NCI-H2196 treated with DMSO at 0.1 percent for 48 hours (cell line): Measurements from ENCODE around the gene ATG7.
"Not testable (repeated sequence)": the region's sequence is repeated elsewhere in the genome, so short reads cannot be mapped to it uniquely, and the experiment has no call there.

ENCODE experiments used
- DNase-seq: peaks from one replicate; lab custom pipeline; 2025; ENCODE audit not compliant: unreplicated experiment; lab: John Stamatoyannopoulos, UW

The ATG7 gene

GRCh38 chr3:11583235-11583634, 311.0 kb downstream of the ATG7 start:
- no peak for DNase-seq

- no peak for DNase-seq
Observed at GRCh38 chr3:11583638-11584046, 311.4 kb downstream of the ATG7 start.

GRCh38 chr3:11584570-11584969, 312.4 kb downstream of the ATG7 start:
- no peak for DNase-seq

- DNase-seq: no peak
Observed at GRCh38 chr3:11587766-11588165, 315.6 kb downstream of the ATG7 start.

GRCh38 chr3:11588338-11588737, 316.1 kb downstream of the ATG7 start:
- no peak for DNase-seq

- no peak for DNase-seq
Observed at GRCh38 chr3:11588755-11589154, 316.6 kb downstream of the ATG7 start.

- no peak for DNase-seq
Observed at GRCh38 chr3:11589706-11590105, 317.5 kb downstream of the ATG7 start.

- DNase-seq: no peak
Observed at GRCh38 chr3:11591002-11591355, 318.8 kb downstream of the ATG7 start.

- DNase-seq: no peak
Observed at GRCh38 chr3:11591391-11592282, 319.4 kb downstream of the ATG7 start.

- no peak for DNase-seq
Observed at GRCh38 chr3:11592445-11593298, 320.5 kb downstream of the ATG7 start.

- no peak for DNase-seq
Observed at GRCh38 chr3:11593318-11594034, 321.3 kb downstream of the ATG7 start.

GRCh38 chr3:11595024-11595423, 322.8 kb downstream of the ATG7 start:
- not testable (repeated sequence) for DNase-seq

GRCh38 chr3:11596387-11596786, 324.2 kb downstream of the ATG7 start:
- no peak for DNase-seq

GRCh38 chr3:11600501-11601282, 328.5 kb downstream of the ATG7 start:
- no peak for DNase-seq

GRCh38 chr3:11601446-11602238, 329.4 kb downstream of the ATG7 start:
- no peak for DNase-seq

GRCh38 chr3:11602239-11602840, 330.1 kb downstream of the ATG7 start:
- DNase-seq: no peak

GRCh38 chr3:11602886-11603527, 330.8 kb downstream of the ATG7 start:
- no peak for DNase-seq

GRCh38 chr3:11603628-11604027, 331.4 kb downstream of the ATG7 start:
- no peak for DNase-seq
